Fibroblast of the aortic adventitia (primary cell): ENCODE results near the gene SLC22A15. TPM values are rescaled to one million over a fixed set of nuclear protein-coding genes. Genes with fewer than 3 reads are reported as not detected.
"Not testable (repeated sequence)": the region's sequence is repeated elsewhere in the genome, so short reads cannot be mapped to it uniquely, and the experiment has no call there.

Experiments
- DNase-seq: peaks from one replicate; pipeline ENCODE4 v3.0.0-alpha.2; 2010; ENCODE audit warnings: low read depth
- H3K4me3 ChIP-seq: 2 replicates; pipeline ENCODE4 v1.5.1; 2011; ENCODE audit warnings: low read depth, mild to moderate bottlenecking, control low read depth, low read length, moderate library complexity
- total RNA-seq: library from RNA; depleted of rRNA; stranded (reverse); fragments of >200 nt; gene quantifications from 2 replicates; pipeline ENCODE4 v1.2.3, GENCODE V29; 2012; ENCODE audit warnings: low replicate concordance
- TF ChIP-seq, protein P1 (sequence below): IDR thresholded peaks from 2 replicates; pipeline ENCODE4 v1.5.1; 2011; ENCODE audit warnings: mild to moderate bottlenecking, low read length, control low read depth, inconsistent platforms; ENCODE audit not compliant: insufficient read depth

SLC22A15 gene
- total RNA-seq, 1 donor, result 4.2 TPM

DNA sequence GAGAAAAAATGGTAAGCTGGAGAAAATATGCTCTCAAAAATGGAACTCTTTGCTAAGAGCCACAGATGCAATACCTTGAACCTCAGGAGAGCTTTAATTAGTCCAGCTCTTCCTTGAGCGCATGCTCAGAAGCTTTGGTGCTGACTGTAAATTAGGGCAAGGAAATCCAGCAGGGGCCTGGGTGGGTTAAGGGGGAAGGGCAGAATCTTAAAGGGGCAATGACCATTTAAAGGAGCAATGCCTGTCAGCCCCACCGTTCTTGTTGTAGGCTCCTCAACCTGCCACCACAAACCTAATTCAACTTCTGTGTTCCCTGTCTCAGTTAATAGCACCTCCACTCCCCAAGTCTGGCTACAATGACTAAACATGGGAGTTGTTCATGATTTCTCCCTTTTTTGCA, 6.8 kb upstream of the SLC22A15 start:
- no peak for DNase-seq
- no peak overlapping the region for H3K4me3 ChIP-seq

DNA sequence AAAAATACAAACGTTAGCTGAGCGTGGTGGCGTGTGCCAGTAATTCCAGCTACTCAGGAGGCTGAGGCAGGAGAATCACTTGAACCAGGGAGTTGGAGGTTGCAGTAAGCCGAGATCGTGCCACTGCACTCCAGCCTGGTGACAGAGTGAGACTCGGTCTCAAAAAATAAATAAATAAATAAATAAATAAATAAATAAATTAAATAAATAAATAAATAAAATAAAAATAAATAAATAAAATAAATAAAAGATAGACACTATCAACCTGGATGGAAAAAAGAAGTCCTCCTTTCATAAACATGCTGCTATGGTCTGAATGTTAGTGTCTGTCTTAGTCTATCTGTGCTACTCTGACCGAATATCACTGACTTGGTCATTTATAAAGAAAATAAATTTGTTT, 4.5 kb upstream of the SLC22A15 start:
- not testable (repeated sequence) for H3K4me3 ChIP-seq, DNase-seq

More for the DNA sequence above, 6.8 kb upstream of the SLC22A15 start:
- TF ChIP-seq, protein P1, sequence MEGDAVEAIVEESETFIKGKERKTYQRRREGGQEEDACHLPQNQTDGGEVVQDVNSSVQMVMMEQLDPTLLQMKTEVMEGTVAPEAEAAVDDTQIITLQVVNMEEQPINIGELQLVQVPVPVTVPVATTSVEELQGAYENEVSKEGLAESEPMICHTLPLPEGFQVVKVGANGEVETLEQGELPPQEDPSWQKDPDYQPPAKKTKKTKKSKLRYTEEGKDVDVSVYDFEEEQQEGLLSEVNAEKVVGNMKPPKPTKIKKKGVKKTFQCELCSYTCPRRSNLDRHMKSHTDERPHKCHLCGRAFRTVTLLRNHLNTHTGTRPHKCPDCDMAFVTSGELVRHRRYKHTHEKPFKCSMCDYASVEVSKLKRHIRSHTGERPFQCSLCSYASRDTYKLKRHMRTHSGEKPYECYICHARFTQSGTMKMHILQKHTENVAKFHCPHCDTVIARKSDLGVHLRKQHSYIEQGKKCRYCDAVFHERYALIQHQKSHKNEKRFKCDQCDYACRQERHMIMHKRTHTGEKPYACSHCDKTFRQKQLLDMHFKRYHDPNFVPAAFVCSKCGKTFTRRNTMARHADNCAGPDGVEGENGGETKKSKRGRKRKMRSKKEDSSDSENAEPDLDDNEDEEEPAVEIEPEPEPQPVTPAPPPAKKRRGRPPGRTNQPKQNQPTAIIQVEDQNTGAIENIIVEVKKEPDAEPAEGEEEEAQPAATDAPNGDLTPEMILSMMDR, result no peak

DNA sequence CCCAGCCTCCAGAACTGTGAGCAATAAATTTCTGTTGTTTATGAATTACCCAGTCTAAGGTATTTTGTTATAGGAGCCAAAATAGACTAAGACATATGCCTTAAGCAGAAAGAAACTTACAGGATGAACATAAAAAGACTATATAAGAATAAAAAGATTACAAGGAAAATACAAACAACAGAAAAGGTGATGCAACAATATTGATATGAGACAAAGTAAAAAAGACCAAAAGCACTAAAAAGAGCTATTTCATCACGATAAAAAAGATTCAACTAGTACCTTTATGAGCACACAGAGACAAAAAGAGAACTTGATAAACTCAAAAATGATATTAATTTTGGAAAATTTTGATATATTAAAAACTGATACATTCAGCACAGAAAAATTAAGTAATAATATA, 3.2 kb upstream of the SLC22A15 start:
- TF ChIP-seq, protein P1, result no peak
- no peak for DNase-seq
- H3K4me3 ChIP-seq, result no peak overlapping the region

DNA sequence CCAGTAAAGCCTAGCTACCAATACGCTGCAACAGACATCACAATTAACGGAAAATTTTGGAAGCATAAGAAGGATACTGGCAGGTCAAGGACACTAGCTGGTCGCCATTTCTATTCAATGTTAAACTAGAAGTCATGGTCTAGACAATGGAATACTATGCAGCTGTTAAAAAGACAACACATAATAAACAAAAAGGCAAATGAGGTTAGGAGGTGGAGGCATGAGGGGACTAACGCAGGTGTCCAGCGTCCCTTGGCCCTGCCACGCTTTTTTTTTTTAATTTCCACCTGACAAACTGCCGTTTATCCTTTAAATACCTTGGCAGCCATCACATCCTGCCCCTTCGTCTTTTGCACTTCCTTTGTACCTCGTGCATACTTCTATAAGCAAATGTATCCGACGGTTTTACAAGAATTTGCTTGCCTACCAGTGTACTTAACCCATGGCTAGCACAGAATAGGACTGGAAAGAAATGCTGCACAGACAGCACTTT, 698 bp upstream of the SLC22A15 start:
- DNase-seq, result no peak

DNA sequence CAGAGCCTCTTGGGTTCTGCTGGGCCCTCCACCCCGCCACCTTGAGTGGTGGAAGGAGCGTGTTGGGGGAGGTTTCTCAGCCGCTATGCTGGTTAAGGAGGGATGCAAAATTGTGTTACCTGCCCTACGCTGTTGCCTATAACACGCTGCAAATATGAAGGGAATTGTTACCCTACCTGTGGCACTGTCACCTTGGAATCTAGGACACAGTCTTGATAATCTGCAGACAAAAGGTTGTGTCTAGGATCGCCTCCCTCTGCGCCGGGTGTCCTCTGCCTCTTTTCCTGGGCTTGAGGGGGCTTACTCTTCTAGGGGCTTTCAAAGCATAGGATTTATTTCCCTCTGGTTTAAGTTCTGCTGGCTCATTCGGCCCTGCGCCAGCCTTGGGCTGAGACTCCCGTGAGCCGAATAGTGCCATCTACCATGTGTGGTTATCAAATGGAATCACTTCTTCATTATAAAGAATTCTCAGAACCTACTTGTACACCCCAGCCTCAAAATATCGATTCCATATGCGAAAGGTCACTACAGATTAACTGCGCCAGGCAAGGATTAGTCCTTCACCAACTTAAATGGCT, 697 bp downstream of the SLC22A15 start:
- TF ChIP-seq, protein P1, result no peak
- peak overlapping the region; percentile 69 for H3K4me3 ChIP-seq
- peak; percentile 2 for DNase-seq

More for the DNA sequence above, 698 bp upstream of the SLC22A15 start:
- TF ChIP-seq, protein P1, result no peak
- H3K4me3 ChIP-seq, result peak overlapping the region; percentile 69

DNA sequence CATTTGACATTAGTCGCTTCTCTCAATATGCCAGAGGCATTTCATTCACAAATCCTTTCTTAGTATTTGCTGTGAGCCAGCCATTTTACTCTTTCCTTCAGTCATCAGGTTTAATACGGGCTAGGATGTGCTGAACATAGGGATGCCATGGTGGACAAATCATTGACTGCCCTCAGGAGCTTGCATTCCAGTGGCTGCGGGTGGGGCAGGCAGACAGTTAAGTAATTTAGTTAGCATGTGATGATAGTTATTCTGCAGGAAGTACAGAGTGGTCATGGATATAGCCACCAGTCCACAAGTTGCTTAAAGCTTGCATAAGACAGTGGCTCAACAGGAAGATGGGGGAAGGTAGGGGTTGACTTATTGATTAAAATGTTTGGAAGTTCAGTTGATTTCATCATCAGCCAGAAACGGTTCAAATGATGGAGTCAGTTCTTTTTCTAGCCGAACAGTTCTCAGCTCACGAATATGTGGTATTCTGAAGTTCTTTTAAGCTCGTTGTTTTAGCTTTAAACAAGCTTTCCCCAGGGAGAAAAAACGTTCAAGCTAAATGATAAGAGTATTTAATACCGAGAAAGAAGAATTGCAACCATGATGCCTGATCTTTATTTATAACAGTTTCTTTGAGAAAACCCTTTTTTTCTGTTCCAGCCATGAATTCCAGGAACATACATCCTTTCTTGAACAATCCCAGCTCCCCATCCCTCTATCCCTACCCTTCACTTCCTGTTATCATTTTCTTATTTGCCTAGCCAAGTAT, 1.4 kb downstream of the SLC22A15 start:
- TF ChIP-seq, protein P1, result no peak
- peak; percentile 82 for DNase-seq
- peak overlapping the region; percentile 69 for H3K4me3 ChIP-seq

DNA sequence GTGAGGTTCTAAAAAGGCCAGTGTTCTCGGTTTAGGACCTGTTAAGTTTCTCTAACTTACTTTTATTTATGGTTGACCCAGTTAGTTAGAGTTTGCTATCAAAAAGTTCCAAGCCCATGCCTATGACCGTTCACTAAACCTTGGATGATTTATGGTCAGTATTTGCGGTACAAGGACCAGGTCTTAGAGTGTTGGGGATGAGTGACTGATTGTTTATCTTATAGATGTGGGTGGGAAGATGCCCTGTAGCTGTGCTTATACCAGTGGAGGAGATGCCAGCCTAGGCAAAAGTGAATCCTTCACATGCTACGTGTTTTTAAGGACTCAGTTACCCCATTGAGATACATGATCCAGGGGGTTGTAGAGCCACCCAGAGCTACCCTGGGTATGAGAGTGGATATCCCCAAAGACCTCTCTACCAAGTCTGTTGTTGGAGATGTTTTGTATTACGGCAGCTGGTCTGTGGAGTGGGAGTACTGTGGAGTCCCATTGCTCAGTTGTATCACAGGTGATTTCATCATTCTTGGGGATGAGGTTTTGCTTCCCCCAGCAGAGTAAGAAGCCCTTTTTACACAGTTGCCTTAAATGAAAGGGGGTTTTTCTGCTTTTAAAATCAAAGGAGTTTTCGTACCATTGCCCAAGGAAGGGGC, 2.1 kb downstream of the SLC22A15 start:
- peak overlapping the region; percentile 69 for H3K4me3 ChIP-seq
- TF ChIP-seq, protein P1, result no peak
- DNase-seq, result peak; percentile 3
